Hepatocyte (in vitro differentiated cells): ENCODE results near the gene RABGAP1. TPM values are rescaled to one million over a fixed set of nuclear protein-coding genes. Genes with fewer than 3 reads are reported as not detected.

Experiments
- DNase-seq: peaks from one replicate; pipeline ENCODE4 v3.0.0-alpha.2; 2016; ENCODE audit warnings: low spot score
- H2AFZ ChIP-seq: fragments of 200-600 bp; sonication (generic); 2 replicates; pipeline ENCODE4 v1.6.0; 2016; ENCODE audit warnings: antibody characterized with exemption, mild to moderate bottlenecking
- H3K27ac ChIP-seq: fragments of 200-600 bp; sonication (generic); 2 replicates; pipeline ENCODE4 v1.5.1; 2016; ENCODE audit warnings: mild to moderate bottlenecking
- H3K27me3 ChIP-seq: fragments of 200-600 bp; sonication (generic); 2 replicates; pipeline ENCODE4 v1.6.1; 2016
- H3K36me3 ChIP-seq: fragments of 200-600 bp; sonication (generic); replicated peaks from 2 replicates; pipeline ENCODE4 v1.5.1; 2016; ENCODE audit warnings: low read depth; ENCODE audit not compliant: insufficient read depth
- H3K4me1 ChIP-seq: fragments of 200-600 bp; sonication (generic); 2 replicates; pipeline ENCODE4 v1.5.1; 2016; ENCODE audit warnings: mild to moderate bottlenecking, moderate library complexity; ENCODE audit not compliant: insufficient read depth
- H3K4me2 ChIP-seq: fragments of 200-600 bp; sonication (generic); 2 replicates; pipeline ENCODE4 v1.6.0; 2016
- H3K4me3 ChIP-seq: fragments of 200-600 bp; sonication (generic); 2 replicates; pipeline ENCODE4 v1.5.1; 2016; ENCODE audit warnings: mild to moderate bottlenecking
- H3K79me2 ChIP-seq: fragments of 200-600 bp; sonication (generic); 2 replicates; pipeline ENCODE4 v1.6.0; 2017; ENCODE audit warnings: mild to moderate bottlenecking
- H3K9me2 ChIP-seq: fragments of 200-600 bp; sonication (generic); replicated peaks from 2 replicates; pipeline ENCODE4 v1.6.0; 2017; ENCODE audit warnings: mild to moderate bottlenecking; ENCODE audit not compliant: insufficient read depth
- H3K9me3 ChIP-seq: fragments of 200-600 bp; sonication (generic); 2 replicates; pipeline ENCODE4 v1.5.1; 2016; ENCODE audit warnings: low read depth, mild to moderate bottlenecking
- H4K20me1 ChIP-seq: fragments of 200-600 bp; sonication (generic); 2 replicates; pipeline ENCODE4 v1.6.0; 2016; ENCODE audit warnings: mild to moderate bottlenecking; ENCODE audit not compliant: insufficient read depth, poor library complexity, severe bottlenecking
- EZH2 ChIP-seq: fragments of 200-600 bp; sonication (generic); IDR thresholded peaks from 2 replicates; pipeline ENCODE4 v1.6.1; 2016; ENCODE audit warnings: antibody characterized with exemption, mild to moderate bottlenecking, borderline replicate concordance
- EZH2phosphoT487 ChIP-seq: fragments of 200-600 bp; sonication (generic); IDR thresholded peaks from one replicate; pipeline ENCODE4 v1.6.1; 2018; ENCODE audit warnings: antibody characterized with exemption, mild to moderate bottlenecking, low read depth, moderate library complexity; ENCODE audit not compliant: unreplicated experiment, severe bottlenecking
- WGBS: methylation state at CpG from one replicate; pipeline ENCODE4 v1.1.6; 2016; ENCODE audit warnings: low lambda C conversion rate; ENCODE audit errors: missing lambda C conversion rate; 5-methylcytosine and 5-hydroxymethylcytosine counted together
- polyA plus RNA-seq: library from polyadenylated mRNA; unstranded; fragments of >200 nt; fragmentation: Nextera tagmentation; extraction: Ambion mirVana; gene quantifications from 2 replicates; pipeline ENCODE4 v1.2.1, GENCODE V29; 2016
- total RNA-seq: library from RNA; depleted of rRNA; stranded (reverse); fragments of >200 nt; gene quantifications from 2 replicates; pipeline ENCODE4 v1.2.3, GENCODE V29; 2014
- TF ChIP-seq, protein P1 (sequence below): fragments of 200-600 bp; sonication (generic); IDR thresholded peaks from 2 replicates; pipeline ENCODE4 v1.5.1; 2016; ENCODE audit warnings: antibody characterized with exemption, mild to moderate bottlenecking; ENCODE audit not compliant: poor library complexity

The RABGAP1 gene
- total and polyA plus RNA-seq, 2 experiments from 2014 or later = 26.8 to 58.4 TPM

DNA sequence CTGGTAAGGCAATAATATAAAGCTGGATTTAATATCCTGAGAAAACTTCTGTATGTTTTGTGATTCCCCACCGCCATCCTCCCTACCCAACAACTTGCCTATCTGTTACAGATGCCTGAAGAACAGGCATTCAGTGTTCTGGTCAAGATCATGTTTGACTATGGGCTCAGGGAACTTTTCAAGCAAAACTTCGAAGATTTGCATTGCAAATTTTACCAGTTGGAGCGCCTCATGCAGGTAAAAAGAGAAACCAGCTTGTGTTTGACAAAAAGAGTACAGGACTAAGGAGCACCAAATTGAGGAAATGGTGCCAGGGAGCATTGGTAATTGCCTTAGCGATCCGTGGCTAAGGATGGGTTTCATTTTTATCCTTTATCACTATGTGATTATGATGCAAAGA, 132.6 kb downstream of the RABGAP1 start:
- no peaks in the 10 kb centered on the region for H3K27me3 ChIP-seq
- no peaks in the 10 kb centered on the region for H3K9me2 ChIP-seq
- 63% methylated on average over 5 of the region's 5 CpGs for WGBS
- no peak for DNase-seq
- H3K4me2 ChIP-seq = no peak overlapping the region
- H3K9me3 ChIP-seq = no peaks in the 10 kb centered on the region
- no peaks in the 10 kb centered on the region for H3K4me1 ChIP-seq
- no peaks in the 10 kb centered on the region for H4K20me1 ChIP-seq
- H2AFZ ChIP-seq = no peak overlapping the region
- no peak overlapping the region for H3K4me3 ChIP-seq
- H3K27ac ChIP-seq = peak overlapping the region; percentile 35
- TF ChIP-seq EZH2phosphoT487 (no peak), EZH2 (no peak)
- TF ChIP-seq, protein P1, sequence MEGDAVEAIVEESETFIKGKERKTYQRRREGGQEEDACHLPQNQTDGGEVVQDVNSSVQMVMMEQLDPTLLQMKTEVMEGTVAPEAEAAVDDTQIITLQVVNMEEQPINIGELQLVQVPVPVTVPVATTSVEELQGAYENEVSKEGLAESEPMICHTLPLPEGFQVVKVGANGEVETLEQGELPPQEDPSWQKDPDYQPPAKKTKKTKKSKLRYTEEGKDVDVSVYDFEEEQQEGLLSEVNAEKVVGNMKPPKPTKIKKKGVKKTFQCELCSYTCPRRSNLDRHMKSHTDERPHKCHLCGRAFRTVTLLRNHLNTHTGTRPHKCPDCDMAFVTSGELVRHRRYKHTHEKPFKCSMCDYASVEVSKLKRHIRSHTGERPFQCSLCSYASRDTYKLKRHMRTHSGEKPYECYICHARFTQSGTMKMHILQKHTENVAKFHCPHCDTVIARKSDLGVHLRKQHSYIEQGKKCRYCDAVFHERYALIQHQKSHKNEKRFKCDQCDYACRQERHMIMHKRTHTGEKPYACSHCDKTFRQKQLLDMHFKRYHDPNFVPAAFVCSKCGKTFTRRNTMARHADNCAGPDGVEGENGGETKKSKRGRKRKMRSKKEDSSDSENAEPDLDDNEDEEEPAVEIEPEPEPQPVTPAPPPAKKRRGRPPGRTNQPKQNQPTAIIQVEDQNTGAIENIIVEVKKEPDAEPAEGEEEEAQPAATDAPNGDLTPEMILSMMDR = no peak
- no peaks in the 10 kb centered on the region for H3K79me2 ChIP-seq
- H3K36me3 ChIP-seq = no peaks in the 10 kb centered on the region

DNA sequence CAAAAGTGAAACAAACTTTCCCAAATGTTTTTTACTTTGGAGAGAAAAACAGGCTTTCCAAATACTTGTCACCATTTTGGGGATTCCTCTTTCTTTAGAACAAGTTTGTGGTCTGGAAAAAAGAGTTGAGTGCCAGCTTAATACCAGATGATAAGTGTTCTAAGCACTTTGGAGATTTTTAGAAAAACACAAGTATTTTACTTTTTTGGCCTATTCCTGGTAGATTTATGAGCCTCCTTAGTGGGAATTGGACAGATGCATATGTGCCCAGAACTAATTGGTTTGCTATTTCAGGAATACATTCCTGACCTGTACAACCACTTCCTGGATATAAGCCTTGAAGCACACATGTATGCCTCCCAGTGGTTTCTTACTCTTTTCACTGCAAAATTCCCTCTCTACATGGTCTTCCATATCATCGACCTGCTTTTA, 133.2 kb downstream of the RABGAP1 start:
- no peaks in the 10 kb centered on the region for H4K20me1 ChIP-seq
- H3K9me3 ChIP-seq = no peaks in the 10 kb centered on the region
- no peak for DNase-seq
- H3K4me2 ChIP-seq = no peak overlapping the region
- H3K79me2 ChIP-seq = no peaks in the 10 kb centered on the region
- no peak overlapping the region for H3K4me3 ChIP-seq
- H3K4me1 ChIP-seq = no peaks in the 10 kb centered on the region
- TF ChIP-seq, protein P1 = no peak
- no peak for TF ChIP-seq EZH2
- TF ChIP-seq EZH2phosphoT487 = no peak
- H3K9me2 ChIP-seq = no peaks in the 10 kb centered on the region
- H3K27me3 ChIP-seq = no peaks in the 10 kb centered on the region
- H2AFZ ChIP-seq = no peak overlapping the region
- H3K27ac ChIP-seq = peak overlapping the region; percentile 35
- 76% methylated on average over 1 of the region's 1 CpG for WGBS
- no peaks in the 10 kb centered on the region for H3K36me3 ChIP-seq

DNA sequence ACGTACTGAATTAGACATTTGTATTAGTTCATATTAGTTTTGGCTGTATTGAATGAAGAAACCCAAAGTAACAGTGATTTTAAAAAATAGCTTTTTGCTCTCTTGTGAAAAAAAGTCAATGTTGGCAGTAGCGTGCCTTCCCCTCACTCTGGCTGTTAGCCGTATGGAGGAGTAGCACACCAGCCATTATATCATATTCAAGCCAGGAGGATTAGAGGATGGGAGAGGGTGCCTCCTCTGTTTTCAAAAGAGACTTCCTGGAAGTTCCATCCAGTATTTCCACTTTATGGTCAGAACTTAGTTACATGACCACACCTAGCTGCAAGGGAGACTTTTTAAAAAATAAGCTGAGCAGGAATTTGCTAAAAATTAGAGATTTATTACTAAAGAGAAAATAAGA, 133.8 kb downstream of the RABGAP1 start:
- H3K4me2 ChIP-seq = no peak overlapping the region
- no peak overlapping the region for H3K4me3 ChIP-seq
- H2AFZ ChIP-seq = no peak overlapping the region
- TF ChIP-seq EZH2 (no peak), EZH2phosphoT487 (no peak)
- TF ChIP-seq, protein P1 = no peak
- peak overlapping the region; percentile 20 for H3K27ac ChIP-seq
- no peaks in the 10 kb centered on the region for H3K4me1 ChIP-seq
- DNase-seq = no peak
- no peaks in the 10 kb centered on the region for H3K79me2 ChIP-seq
- no peaks in the 10 kb centered on the region for H3K36me3 ChIP-seq
- no peaks in the 10 kb centered on the region for H3K27me3 ChIP-seq
- H4K20me1 ChIP-seq = no peaks in the 10 kb centered on the region
- 85% methylated on average over 3 of the region's 3 CpGs for WGBS
- no peaks in the 10 kb centered on the region for H3K9me2 ChIP-seq
- no peaks in the 10 kb centered on the region for H3K9me3 ChIP-seq

DNA sequence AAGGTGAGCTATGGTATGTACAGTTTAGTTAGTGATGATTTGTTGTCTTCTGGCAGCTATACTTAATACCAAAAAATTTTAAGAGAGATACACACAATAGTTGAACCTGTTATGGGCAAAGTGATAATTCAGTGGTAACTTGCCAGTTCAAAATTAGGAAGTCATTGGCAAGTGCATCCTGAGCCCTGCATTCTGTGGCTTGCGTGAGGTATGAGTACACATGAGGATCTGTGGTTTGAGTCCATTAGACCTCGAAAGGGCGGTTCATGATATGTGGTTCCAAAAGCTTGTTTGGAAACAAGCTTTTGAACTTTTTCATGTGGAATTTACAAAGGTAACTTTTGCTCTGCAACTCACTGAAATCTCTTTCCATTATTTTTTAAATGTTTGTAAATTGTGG, 139.6 kb downstream of the RABGAP1 start:
- H3K79me2 ChIP-seq = no peaks in the 10 kb centered on the region
- H3K9me2 ChIP-seq = no peaks in the 10 kb centered on the region
- H3K27ac ChIP-seq = no peak overlapping the region
- no peaks in the 10 kb centered on the region for H3K36me3 ChIP-seq
- H3K4me3 ChIP-seq = no peak overlapping the region
- no peaks in the 10 kb centered on the region for H4K20me1 ChIP-seq
- H3K27me3 ChIP-seq = no peaks in the 10 kb centered on the region
- TF ChIP-seq, protein P1 = no peak
- TF ChIP-seq EZH2 (no peak), EZH2phosphoT487 (no peak)
- WGBS = 93% methylated on average over 3 of the region's 3 CpGs
- no peaks in the 10 kb centered on the region for H3K9me3 ChIP-seq
- H2AFZ ChIP-seq = no peak overlapping the region
- H3K4me2 ChIP-seq = no peak overlapping the region
- DNase-seq = no peak
- H3K4me1 ChIP-seq = peaks cover 4% of the 10 kb centered on the region
